ENCODE data around the gene CAD.

The CAD gene

GRCh38 chr2:27251766-27252165 is 34.6 kb downstream of the CAD start:
- no peak for DNase-seq
- no peak for TF ChIP-seq CTCF (IDR thresholded peaks at IDR 0.05)
- peaks cover 0 to 29% (median 3%) of the 10 kb centered on the region in 4 donors for H3K4me1 ChIP-seq
- H3K9me3 ChIP-seq, result no peaks in the 10 kb centered on the region
- H3K4me3 ChIP-seq, result no peak overlapping the region
- no peak overlapping the region for H3K27ac ChIP-seq
- no peaks in the 10 kb centered on the region for H3K27me3 ChIP-seq
- intact Hi-C loops (cut with DNase I; ENCODE audit: low total_unique reads), result no loop called here
- no peaks in the 10 kb centered on the region for H3K36me3 ChIP-seq

- no peak for DNase-seq
- Histone ChIP-seq H3K27me3 (peaks cover 0 to 32% of the 10 kb centered on the region in 2 donors), H3K36me3 (no peaks in the 10 kb centered on the region), H3K4me3 (no peak overlapping the region), H3K27ac (no peak overlapping the region), H3K4me1 (peaks cover 0 to 14% (median 0%) of the 10 kb centered on the region in 4 donors), H3K9me3 (no peaks in the 10 kb centered on the region)
- no peak for TF ChIP-seq CTCF (IDR thresholded peaks at IDR 0.05)
- intact Hi-C loops (cut with DNase I; ENCODE audit: low total_unique reads), result no loop called here
These were observed 38.0 kb downstream of the CAD start for GRCh38 chr2:27255187-27255586.

DNA sequence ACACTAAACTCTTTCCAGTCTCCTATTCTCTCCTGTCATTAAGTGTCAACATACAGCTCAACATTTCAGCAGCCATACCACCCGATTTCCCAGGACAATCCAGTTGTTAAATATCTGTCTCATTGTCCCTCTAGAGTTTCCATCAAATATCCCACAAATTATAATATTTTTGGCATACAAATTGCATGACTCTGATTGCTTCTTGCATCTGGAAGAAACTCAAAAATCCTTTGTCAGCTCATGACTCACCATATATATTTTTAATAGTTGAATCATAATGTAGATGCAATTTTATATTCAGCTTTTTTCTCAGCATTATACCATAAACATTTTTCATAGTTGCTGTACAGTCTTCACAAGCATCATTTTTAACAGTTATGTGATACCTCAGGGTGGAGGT is 38.5 kb downstream of the CAD start:
- Histone ChIP-seq H3K9me3 (no peaks in the 10 kb centered on the region), H3K27ac (no peak overlapping the region), H3K27me3 (peaks cover 0 to 35% of the 10 kb centered on the region in 2 donors), H3K4me1 (peaks cover 0 to 13% (median 0%) of the 10 kb centered on the region in 4 donors), H3K36me3 (no peaks in the 10 kb centered on the region), H3K4me3 (no peak overlapping the region)
- intact Hi-C loops (cut with DNase I; ENCODE audit: low total_unique reads), result no loop called here
- no peak for TF ChIP-seq CTCF (IDR thresholded peaks at IDR 0.05)
- DNase-seq, result no peak

DNA sequence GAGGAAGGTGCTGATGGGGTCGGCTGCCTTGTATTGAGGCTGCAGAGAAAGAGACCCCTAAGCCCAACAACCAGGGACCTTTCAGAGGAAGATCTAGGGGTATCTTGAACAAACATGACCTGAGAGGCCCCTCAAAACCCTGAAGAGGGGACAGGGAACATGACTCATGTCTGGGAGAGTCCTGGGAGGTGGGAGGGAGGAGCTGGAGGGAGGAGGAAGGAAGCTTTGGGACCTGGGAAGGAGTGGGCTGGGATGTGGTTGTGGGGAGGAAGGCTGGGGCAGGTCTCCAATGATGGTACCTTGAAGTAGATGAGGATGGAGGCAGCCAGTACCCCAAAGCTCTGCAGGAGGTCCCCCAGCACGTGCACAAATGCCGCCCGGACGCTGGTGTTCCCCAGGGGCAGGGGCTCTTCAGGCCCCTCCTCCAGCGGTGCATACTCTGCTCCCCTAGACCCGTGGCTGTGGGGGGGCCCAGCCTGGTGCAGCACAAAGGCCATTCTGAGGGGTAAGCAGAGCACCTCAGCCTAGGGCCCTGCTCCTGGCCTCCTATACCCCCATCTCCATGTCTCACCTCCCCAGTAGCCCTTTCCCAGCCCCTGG is 39.8 kb downstream of the CAD start:
- Histone ChIP-seq H3K4me1 (peaks cover 0 to 18% (median 3%) of the 10 kb centered on the region in 4 donors), H3K27me3 (peaks cover 0 to 48% of the 10 kb centered on the region in 2 donors), H3K4me3 (no peak overlapping the region), H3K27ac (no peak overlapping the region), H3K9me3 (no peaks in the 10 kb centered on the region), H3K36me3 (no peaks in the 10 kb centered on the region)
- no peak for DNase-seq
- TF ChIP-seq CTCF (IDR thresholded peaks at IDR 0.05), result no peak
- intact Hi-C loops (cut with DNase I; ENCODE audit: low total_unique reads), result no loop called here

DNA sequence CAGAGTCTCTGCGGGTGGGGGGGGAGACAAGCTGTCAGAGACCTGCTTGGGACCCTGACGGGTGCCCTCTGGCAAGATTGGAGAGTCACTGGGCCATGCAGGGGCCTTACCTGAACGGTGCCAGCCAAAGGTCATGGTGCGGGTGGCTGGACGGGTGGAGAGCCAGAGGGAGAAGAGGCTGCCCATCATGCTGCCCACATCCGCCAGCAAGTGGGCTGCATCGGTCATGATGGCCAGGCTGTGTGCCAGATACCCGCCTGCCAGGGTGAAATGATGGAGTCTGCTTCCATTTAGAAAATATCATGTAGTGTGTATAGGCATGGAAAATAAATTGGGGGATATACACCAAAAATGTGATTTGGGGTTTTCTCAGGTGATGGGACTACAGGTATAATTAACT is 40.9 kb downstream of the CAD start:
- intact Hi-C loops (cut with DNase I; ENCODE audit: low total_unique reads), result no loop called here
- H3K27me3 ChIP-seq, result peaks cover 0 to 59% of the 10 kb centered on the region in 2 donors

More for the DNA sequence above, 40.9 kb downstream of the CAD start:
- H3K9me3 ChIP-seq, result no peaks in the 10 kb centered on the region
- H3K27ac ChIP-seq, result no peak overlapping the region
- no peak overlapping the region for H3K4me3 ChIP-seq
- H3K36me3 ChIP-seq, result no peaks in the 10 kb centered on the region
- H3K4me1 ChIP-seq, result peaks cover 0 to 29% (median 14%) of the 10 kb centered on the region in 4 donors
- no peak for TF ChIP-seq CTCF (IDR thresholded peaks at IDR 0.05)
- DNase-seq, result no peak
